22Rv1 (cell line): ENCODE results near the gene PIH1D1.

ENCODE experiments used
- H3K27ac ChIP-seq: fragments of 450-650 bp; 2 replicates; pipeline ENCODE4 v1.5.1; 2017
- CTCF ChIP-seq: fragments of 450-650 bp; IDR thresholded peaks from 2 replicates; pipeline ENCODE4 v1.5.1; 2017; ENCODE audit warnings: mild to moderate bottlenecking
- ZFX ChIP-seq: fragments of 450-650 bp; IDR thresholded peaks from 2 replicates; pipeline ENCODE4 v1.6.1; 2017; ENCODE audit warnings: antibody characterized with exemption, borderline replicate concordance

Gene PIH1D1

GRCh38 chr19:49436381-49437017 is 15.1 kb downstream of the PIH1D1 start:
- TF ChIP-seq ZFX (no peak), CTCF (no peak)
- no peak overlapping the region for H3K27ac ChIP-seq

DNA sequence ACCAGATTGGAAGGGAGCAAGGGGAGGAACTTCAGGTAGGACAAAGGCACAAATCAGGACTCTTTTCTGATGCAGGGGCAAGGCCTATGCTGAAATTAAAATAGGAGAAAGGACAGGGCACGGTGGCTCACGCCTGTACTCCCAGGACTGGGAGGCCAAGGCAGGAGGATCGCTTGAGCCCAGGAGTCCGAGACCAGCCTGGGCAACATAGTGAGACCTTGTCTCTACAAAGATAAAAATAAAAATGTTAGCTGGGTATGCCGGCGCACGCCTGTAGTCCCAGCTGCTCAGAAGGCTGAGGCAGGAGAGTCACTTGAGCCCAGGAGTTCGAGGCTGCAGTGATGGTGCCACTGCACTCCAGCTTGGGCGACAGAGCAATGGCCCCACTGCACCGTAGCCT is 15.9 kb downstream of the PIH1D1 start:
- no peak for TF ChIP-seq ZFX
- no peak for TF ChIP-seq CTCF
- peak overlapping the region; percentile 51 for H3K27ac ChIP-seq

DNA sequence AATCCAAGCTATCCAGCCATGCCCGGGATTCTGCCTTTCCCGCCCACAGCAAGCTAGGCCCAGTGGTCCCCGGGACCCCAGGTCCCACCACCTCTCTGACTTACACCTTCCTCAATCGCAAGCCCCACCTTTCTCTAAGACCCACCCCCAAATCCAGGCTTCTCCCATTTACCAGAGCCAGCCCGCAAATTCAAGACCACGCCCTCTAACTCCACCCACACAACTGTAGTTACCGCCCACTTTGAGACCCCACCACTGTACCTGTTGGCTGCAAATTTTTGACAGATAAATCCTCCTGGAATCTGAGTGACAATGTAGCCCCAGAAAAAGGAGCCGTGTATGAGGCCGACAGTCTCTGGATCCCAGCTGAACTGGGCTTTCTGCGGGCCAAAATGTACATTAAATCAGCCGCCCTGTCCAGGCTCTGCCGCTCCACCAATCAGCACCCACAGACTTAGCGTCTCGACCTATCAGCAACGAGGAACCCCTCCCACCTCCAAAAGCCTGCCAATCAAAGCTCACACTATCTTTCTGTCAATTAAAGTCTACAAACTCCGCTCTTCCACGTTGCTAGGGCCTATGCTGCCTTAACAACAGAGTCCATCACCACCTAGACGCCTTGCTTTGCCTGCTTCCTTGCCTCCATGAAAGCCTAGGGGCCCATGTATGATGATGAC is 16.6 kb downstream of the PIH1D1 start:
- TF ChIP-seq CTCF (no peak), ZFX (no peak)

DNA sequence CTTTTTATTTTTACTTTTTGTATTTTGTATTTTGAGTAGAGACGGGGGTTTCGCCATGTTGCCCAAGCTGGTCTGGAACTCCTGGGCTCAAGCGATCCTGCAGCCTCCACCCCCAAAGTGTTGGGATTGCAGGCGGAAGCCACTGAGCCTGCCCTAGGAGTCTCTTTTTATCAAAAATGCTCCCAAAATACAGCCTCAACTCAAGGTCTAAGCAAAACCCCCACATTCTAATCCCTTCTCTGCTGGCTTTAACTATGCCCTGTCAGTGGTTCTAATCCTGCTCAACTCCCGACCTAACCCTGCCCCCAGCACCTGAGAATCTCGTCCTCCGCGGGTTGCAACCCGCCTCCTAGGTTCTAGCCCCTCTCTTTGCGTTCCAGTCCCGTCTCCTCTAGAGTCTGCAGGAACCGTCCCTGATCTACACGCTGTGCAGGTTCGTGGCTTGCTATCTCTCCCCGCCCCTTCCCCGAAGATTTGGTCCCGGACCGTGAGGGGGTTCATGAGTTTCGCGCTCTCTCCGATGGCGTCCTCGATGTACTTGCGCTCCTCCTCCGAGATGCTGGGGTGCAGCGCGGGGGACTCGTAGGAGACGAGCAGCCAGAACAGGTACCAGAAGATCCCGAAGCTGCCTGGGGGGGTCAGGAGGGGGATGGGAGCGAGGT is 18.2 kb downstream of the PIH1D1 start:
- H3K27ac ChIP-seq = no peak overlapping the region
- TF ChIP-seq CTCF (no peak), ZFX (no peak)

More for the DNA sequence above, 16.6 kb downstream of the PIH1D1 start:
- peak overlapping the region; percentile 51 for H3K27ac ChIP-seq

DNA sequence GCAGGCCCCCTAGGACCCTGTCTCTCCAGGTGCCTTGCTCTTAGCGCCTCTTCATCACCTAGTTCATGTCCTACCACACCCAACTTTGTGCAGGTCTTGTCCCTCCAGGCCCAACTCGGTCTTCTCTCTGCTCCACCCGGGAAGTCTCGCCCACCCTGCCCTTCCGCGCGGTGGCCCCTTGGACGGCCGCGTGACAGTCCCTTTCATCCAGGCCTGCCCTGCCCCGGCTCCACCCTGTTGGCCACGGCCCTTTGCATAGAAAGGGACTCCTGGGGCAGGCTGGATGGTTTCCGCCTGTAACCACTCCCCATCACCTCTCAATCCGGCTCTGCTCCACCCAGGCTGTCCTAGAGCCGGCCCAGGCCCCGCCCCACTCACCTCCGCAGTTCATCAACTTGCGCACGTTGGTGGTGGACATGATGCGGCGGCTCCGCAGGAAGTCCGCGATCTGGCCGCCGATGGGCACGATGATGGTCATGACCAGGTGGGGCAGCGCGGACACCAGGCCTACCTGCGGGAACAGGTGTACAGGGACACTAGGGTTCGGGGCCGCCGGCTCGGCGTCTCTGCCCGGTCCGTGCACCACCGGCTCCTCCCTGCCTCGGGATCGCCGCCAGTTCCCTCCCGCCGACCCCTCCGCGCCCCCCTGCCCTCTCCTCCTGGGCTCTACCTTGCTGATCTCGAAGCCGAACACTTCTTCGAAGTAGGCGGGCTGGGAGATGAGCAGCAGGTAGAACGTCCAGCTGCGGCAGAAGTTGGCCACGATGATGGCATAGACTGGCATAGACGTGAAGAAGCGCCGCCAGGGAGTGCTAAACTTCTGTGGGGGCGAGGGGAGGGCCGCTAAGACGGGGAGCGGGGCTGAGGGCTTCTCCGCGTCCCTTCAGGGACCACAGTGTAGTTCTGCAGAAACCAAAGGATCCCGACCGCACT is 19.2 kb downstream of the PIH1D1 start:
- TF ChIP-seq CTCF (peak; percentile 22; the same call in 1 of the 2 replicates), ZFX (no peak)

GRCh38 chr19:49431330-49431749 is 20.3 kb downstream of the PIH1D1 start:
- no peak for TF ChIP-seq ZFX
- TF ChIP-seq CTCF = no peak

More for the DNA sequence above, 19.2 kb downstream of the PIH1D1 start:
- peak overlapping the region; percentile 59 for H3K27ac ChIP-seq

More at GRCh38 chr19:49431330-49431749, 20.3 kb downstream of the PIH1D1 start:
- H3K27ac ChIP-seq = peak overlapping the region; percentile 59
